ENCODE data around the gene ELF2. TPM values are rescaled to one million over a fixed set of nuclear protein-coding genes. Genes with fewer than 3 reads are reported as not detected.
"Not testable (repeated sequence)": the region's sequence is repeated elsewhere in the genome, so short reads cannot be mapped to it uniquely, and the experiment has no call there.

Gene ELF2
- total RNA-seq, 1 donor from 2014 or later, result 23.8 TPM

DNA sequence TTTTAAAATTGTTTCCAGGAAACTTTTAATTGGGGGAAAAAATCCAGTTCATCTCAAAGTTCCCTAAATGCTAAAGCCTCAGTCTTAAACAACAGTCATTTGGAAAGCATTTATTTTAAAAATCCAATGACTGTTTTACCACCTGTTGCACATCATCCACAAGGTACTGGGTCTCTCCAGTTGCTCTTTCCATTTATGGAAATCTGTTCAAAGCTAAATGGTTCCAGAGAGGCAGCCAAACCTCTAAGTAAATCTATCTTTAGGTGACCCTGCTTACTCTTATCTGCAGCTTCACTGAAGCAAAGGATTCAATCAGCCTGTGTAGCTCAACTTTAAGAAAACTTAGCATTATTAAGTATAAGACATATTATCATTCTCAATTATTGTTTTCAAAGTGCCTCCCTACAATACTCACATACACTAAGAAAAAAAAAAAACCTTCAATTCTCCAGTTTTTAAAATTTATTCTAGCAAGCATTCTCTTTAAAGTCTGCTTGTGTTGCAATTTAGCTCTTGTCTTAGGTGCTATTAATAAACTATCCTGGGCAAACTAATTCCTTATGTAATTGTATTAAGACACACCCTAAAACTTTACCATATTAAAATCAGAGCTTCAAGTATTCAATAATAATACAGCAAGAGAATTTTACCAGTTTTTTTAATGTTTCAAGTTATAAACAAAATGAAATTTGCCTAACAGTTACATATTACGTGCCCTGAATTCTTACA is 100.8 kb downstream of the ELF2 start:
- no peak for ATAC-seq

- ATAC-seq, result no peak
Observed at GRCh38 chr4:139060591-139060990, 116.4 kb downstream of the ELF2 start.

DNA sequence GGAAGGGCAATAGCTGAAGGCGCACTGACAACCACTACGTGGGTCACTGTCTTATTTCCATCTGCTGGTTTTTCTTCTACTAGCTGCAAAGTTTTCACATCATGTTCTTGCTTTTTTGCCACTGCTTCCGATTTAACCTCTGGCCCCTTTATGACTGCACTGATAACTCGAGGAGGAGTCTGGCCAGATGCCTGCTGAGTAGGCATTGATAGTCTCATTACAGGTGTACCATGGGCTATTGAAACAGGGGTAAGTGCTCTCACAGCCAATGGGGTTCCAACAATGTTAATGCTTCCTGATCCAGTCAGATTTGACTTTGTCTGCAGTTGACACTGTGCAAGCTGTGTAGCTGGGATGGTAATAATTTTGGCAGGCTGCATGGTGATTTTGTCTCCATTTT is 118.0 kb downstream of the ELF2 start:
- not testable (repeated sequence) for ATAC-seq

GRCh38 chr4:139054791-139055505 is 122.1 kb downstream of the ELF2 start:
- no peak for ATAC-seq

- ATAC-seq, result no peak
Observed at GRCh38 chr4:139053909-139054308, 123.1 kb downstream of the ELF2 start.

DNA sequence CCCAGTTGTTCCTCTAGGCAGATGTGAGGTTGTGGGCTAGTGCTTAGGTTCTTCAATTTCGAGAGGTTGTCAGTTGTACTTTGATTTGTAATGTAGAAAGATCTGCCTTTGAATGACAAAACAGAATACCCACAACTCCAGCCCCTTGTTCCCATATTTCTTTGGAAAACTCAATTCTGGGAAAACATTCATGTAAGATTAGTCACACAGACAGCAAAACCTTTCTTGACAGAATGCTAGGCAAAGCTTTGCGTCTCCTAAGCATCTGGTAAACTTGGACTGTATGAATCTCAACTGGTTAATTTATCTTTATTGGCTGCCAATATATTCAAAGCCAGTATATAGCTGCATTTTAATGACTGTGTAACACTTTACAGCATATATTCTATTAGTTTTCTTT is 126.6 kb downstream of the ELF2 start:
- no peak for ATAC-seq

- no peak for ATAC-seq
Observed at GRCh38 chr4:139048026-139048425, 129.0 kb downstream of the ELF2 start.

- no peak for ATAC-seq
Observed at GRCh38 chr4:139044291-139044690, 132.7 kb downstream of the ELF2 start.

- ATAC-seq, result peak; percentile 41
Observed at GRCh38 chr4:139042981-139043460, 134.0 kb downstream of the ELF2 start.

DNA sequence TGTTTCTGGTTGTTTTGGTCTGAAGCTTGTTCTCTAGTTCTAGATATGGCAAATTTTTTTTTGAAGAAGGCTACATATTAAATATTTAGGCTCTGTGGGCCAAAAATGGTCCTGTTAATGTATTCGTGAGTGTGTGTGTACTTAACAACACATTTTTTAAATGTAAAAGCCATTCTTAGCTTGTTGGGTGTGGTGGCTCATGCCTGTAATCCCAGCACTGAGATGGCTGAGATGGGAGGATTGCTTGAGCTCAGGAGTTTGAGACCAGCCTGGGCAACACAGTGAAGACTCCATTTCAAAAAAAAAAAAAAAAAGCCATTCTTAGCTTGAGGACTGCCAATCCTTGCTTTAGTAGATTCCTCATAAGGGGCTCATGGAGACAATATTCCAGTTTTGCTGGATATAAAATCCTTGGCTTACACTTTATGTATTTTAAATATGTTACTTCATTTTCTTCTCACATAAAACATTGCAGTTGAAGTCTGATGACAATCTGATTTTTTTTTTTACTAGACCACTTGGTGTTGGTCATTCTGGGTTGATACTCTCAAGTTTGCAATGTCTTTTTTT is 138.1 kb downstream of the ELF2 start:
- ATAC-seq, result no peak

DNA sequence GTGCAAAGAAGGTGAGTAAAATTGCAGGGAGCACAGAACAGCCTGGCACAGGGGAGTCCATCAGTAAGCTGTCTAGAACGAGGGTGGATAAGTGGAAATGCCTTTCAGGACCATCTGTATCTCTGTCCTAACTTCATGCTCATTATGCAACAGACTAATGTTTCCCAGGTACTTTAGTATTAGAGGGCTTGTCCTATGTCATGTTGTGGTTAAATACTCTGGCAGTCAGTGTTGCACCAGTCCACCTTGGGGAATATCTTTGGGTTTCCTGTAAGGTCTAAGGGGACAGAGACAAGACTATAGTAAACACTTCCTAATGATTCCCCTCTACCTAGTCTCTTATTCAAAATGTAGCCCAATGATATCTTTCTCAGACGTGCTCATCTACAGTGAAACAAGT is 140.1 kb downstream of the ELF2 start:
- ATAC-seq, result no peak

DNA sequence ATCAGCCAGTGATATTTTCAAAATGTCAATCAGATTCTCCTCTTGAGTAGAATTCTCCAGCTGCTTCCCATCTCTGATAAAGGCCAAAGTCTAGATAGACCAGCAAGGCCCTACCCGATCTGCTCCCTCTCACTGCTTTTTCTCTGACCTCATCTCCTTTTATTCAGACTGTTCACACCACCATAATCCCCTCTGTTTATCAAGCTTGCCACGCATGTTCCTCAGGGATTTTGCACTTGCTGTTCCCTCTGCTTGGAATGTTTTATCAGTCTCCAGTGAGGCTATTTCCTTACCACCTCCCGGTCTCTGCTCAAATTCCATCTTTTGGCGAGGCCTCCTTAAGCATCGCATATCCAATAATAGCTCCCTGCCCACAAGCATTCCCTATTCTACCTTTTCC is 141.4 kb downstream of the ELF2 start:
- no peak for ATAC-seq

GRCh38 chr4:139030614-139031235 is 146.3 kb downstream of the ELF2 start:
- peak; percentile 79 for ATAC-seq

- not testable (repeated sequence) for ATAC-seq
Observed at GRCh38 chr4:139029866-139030363, 147.1 kb downstream of the ELF2 start.

GRCh38 chr4:139028191-139028661 is 148.8 kb downstream of the ELF2 start:
- ATAC-seq, result peak; percentile 9

GRCh38 chr4:139027776-139028175 is 149.2 kb downstream of the ELF2 start:
- ATAC-seq, result no peak

- no peak for ATAC-seq
Observed at GRCh38 chr4:139025841-139026240, 151.2 kb downstream of the ELF2 start.

DNA sequence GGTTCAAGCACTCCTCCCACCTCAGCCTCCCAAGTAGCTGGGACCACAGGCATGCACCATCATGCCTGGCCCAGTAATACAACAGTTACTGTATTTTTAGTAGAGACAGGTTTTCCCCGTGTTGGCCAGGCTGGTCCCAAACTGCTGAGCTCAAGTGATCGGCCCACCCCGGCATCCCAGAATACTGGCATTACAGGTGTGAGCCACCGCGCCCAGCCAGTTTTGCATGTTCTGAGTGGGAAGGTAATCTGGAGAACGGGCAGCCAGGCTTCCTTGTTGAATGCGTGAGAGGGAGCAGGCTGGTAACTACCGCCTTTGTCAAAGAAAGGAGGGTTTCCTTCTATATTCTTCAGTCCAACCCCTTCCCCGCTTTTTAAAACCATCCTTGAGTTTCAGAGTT is 152.3 kb downstream of the ELF2 start:
- peak; percentile 71 for ATAC-seq

- ATAC-seq, result no peak
Observed at GRCh38 chr4:139022835-139023234, 154.2 kb downstream of the ELF2 start.

GRCh38 chr4:139021071-139021470 is 155.9 kb downstream of the ELF2 start:
- ATAC-seq, result not testable (repeated sequence)

- no peak for ATAC-seq
Observed at GRCh38 chr4:139020384-139020783, 156.6 kb downstream of the ELF2 start.

DNA sequence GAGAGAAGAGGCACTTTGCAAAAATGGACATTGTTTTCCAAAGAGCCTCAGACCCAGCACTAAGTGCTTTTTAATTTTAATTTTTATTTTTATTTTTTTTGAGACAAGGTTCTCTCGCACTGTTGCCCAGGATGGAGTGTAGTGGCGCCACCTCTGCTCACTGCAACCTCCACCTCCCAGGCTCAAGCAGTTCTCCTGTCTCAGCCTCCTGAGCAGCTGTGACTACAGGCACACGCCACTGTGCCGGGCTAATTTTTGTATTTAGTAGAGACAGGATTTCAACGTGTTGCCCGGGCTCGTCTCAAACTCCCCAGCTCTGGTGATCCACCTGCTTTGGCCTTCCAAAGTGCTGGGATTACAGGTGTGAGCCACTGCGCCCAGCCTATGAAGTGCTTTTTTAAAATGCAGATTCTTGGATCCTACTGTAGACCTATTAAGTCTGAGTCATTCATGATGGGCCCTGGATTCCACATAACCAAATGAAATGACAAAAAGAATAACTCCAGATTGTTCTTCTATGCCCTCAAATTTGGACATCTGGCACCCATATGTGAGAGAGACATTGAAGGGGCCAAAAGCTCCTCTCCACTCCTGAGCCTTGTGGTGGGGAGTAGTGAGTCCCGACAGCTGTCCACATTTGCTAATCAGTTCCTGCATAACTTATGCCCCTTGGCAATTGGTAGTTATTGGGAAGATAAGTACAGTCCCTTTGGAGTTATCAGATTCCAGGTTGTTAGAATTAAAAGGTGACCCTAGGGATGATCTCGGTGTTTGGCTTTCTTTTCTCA is 157.9 kb downstream of the ELF2 start:
- ATAC-seq, result no peak

Measured in esophagus mucosa (tissue), 1 donor.